GM18499 (cell line): Measurements from ENCODE around the gene RTL10.

Experiments
- ATAC-seq: cut with Tn5 transposase; IDR thresholded peaks from one replicate; pipeline ENCODE4 v1.9.1; 2021; ENCODE audit warnings: moderate number of reproducible peaks; ENCODE audit not compliant: insufficient read depth, unreplicated experiment

Gene RTL10, protein sequence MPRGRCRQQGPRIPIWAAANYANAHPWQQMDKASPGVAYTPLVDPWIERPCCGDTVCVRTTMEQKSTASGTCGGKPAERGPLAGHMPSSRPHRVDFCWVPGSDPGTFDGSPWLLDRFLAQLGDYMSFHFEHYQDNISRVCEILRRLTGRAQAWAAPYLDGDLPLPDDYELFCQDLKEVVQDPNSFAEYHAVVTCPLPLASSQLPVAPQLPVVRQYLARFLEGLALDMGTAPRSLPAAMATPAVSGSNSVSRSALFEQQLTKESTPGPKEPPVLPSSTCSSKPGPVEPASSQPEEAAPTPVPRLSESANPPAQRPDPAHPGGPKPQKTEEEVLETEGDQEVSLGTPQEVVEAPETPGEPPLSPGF

DNA sequence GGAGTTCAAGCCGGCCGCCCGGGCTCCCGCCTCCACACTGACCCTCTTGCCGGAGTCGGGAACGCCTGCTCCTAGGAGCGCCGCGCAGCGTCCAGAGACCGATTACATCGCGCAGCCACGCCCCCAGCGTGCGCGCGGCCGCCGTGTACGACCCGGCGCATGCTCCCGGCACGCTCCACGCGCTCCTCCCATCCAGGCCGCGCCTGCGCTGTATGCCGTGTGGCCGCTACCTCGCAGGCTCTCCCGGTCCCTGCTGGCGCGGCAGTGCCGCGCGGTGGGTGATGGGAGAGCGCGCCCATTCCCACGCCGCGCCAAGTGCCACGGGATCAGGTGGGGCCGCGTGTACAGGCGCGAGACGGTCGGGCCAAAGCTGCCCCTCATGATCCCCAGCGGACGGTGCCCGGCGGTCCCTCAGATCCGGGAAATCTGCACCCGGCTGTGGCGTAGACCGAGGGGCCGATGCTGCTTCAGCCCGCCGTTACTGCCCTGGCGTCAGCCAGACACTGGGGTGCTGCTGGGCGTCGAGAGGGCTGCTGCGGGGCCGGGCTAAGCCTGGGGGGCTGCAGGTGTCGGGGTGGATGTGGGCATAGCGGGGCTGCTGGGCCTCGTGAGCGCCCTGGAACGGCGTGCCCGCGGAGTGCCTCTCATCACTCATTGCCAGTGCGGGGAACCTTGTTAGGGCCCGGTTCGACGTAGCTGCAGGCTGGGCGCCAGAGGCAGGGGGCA is at the start of gene RTL10, which contains the start of gene GNB1L:
Gene RTL10, minus strand, starts transcription at position 97 of the 726 bp plus-strand sequence. CDS start 2,613 bp downstream, outside the sequence.
Gene GNB1L, minus strand, starts transcription at position 97 of the 726 bp plus-strand sequence. CDS start 33,519 bp downstream, outside the sequence.
- ATAC-seq = peak; percentile 52

DNA sequence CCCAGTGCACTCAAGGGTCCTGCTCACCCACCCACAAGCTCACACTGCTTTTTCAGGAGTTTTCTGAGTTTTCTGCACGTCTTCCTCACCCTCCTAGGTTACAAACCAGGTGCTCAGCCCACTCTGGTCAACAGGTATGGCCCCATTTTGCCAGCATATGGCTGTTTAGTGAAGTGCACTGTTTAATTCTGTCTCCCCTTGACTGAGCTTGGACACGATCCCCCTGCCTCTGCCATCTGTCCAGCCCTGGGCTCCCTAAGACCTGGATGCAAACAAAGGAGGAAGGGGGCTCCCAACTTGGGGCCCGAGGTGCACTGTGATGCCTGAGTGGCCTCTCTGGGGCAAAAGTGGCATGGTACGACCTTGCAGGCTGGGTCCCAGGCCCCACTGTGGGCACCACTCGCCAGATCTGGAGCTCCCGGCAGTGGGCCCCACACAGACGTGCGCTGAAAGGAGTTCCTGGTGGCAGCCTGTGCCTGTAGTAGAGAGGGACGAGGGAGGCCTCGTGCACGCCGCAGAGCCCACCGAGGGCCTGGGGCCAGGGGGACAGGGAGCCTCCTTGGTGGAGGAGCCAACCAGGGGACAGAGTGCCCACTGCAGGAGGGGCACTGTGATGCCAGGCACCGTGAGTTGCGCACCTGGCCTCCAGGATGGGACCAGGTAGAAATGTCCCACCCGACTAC is 49.6 kb upstream of the RTL10 start:
- ATAC-seq = no peak

DNA sequence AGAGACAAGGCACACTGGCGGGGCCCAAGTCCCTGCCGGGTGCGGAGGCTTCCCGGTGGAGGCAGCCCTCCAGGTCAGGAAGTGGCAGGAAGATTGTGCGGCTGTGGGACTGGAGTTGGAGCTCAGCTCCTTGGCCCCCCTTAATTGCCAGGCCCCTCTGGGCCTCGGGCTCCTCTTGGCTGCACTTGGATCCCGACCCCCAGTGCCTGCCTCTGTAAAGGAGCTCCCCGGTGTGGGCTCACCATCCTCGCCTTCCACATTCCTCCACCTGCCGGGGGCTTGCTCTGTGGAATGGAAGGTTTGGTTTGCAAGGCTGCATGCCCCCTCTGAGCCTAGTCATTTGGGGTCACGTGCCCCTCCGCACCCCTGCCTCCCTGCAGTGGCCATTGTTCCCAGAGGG is 48.8 kb upstream of the RTL10 start:
- no peak for ATAC-seq

DNA sequence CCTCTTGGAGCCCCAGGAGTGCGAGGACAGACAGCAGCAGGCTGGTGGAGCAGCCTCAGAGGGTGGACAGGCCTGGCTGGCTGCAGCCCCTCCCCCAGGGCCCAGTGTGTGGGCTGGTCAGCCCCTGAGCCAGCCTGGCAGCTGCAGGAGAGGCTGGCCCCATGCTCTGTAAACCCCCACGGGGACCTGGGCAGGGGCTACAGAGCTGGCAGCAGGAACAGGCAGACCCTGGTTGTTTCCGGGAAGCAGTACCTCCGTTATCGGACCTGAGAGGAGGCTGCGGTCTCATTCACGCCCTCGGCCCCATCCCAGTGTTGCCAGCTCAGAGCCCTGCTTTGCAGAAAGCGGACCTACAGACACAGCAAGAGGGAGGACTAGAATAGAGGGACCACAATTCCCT is 48.4 kb upstream of the RTL10 start:
- no peak for ATAC-seq

DNA sequence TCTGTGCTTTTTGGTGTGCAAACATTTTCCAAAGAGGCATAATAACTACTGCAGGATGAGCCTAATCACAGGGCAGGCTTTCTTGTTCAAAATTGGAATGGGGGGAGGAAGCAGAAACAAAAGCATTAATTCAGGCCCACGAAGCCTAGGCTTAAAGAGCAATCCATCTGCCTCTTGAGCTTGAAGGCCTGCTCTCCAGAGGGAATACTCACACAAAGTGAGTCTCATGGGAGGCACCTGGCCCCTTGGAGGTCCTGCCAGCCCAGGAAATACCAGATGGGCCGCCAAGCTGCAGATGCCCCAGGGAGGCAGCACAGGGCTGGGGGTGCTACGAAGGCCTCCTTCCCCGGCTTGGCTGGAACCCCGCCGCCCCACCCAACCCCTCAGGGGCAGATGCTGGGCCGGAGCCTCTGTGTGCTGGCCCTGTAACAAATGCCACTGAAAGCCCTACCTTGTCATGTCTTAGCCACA is 47.6 kb upstream of the RTL10 start:
- ATAC-seq = no peak

DNA sequence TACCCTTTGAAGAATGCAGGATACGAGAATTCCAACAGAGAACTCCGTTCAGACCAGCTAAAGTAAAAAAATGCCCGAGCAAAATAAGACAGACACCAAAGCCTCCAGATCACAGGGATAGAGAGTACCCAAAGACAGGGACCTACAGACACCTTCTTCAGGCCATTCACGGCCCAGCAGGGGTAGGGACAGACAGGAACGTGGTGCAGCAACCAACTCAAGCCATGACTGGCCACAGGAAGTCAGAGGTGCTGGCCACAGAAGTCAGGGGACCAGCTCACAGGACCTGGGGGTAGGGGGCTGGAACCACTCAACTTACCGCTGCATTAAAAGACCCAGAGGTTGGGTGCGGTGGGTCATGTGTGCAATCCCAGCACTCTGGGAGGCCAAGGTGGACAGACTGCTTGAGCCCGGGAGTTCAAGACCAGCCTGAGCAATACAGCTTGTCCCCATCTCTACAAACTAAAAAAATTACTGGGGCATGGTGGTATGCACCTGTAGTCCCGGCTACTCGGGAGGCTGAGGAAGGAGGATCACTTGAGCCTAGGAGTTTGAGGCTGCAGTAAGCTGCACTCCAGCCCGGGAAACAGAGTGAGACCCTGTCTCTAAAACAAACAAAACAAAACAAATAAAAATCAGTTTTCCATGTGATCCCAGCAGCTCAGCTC is 47.0 kb upstream of the RTL10 start:
- no peak for ATAC-seq

DNA sequence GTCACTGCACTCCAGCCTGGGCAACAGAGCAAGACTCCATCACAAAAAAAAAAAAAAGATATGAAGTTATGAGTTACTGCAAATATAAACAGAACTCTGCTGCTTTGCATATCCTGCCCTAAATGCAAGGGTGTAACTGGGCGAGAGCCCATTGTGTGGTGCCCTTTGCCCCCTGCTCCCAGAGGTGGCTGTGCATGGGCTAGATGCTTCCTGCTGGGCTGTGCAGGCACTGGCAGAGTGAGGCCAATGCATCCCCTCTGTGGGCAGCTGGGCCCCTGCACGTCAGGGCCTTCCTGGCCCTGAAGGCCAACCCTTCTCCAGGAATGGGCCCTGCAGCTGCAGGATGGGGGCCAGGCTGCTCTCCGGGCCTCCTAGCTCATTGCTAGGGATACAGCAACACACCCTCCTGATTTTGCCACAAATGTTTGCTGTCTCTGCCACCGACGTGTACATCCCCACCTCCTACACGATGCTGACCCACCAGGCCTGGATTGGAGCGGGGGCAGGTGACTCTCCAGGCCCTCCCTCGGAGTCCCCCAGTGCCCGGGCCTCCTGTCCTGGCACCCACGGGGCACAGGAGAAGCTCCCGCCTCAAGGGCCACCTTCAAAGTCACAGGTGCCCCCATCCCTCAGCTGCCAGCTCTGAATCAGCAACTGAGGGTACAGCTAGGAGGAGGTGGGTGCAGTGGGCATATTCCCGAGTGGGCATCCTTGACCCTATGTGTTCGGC is 46.2 kb upstream of the RTL10 start:
- ATAC-seq = no peak

DNA sequence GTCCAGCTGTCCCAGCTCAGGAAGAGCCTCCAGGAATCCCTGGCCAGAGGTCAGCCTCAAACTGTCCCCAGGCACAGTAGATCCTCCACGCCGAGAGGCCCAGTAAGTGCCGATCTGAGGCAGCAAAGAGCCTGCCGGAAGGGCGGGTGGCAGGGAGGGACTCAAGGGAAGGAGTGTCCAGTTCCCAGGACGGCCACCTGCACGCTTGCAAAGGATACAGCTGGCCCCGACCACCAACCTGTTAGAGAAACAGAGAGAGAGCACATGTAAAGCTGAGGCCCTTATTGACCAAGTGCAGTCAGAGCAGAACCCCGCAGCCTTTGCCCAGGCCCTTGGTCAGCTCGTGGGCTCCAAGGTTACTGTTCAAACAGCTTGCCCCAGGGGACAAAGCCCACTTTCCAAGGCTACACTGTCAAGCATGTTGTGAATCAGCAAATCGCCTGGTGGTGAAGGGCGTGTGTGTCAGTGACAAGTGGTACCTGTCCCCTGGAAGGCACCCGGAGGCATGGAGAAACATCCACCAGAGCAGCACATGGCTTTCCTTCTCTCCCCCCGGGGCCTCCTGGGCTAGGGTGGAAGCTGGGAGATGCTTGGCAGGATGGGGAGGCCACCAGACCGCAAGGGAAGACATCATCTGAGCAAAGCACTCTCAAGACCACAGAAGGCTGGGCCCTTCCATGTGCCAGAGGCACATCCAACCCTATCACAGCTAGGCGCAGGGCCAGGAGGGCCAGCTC is 44.3 kb upstream of the RTL10 start:
- ATAC-seq = no peak

DNA sequence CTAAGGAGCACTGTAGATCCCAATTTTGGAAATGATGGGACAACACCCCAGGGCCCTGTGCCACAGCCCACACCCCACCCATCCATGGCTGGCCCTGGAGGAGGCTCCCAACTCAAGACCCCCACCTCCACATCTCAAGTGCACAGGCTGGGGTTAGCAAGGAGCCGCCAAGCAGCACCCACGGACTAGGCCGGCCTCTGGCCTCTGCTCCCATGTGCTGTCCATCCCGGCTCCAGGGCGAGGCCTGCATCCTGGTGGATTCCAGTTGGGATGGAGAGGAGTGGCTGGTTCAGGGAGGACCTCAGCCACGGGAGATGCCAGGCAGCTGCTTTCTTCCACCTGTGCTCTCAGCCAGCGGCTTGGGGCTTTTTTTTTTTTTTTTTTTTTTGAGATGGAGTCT is 43.5 kb upstream of the RTL10 start:
- ATAC-seq = no peak

DNA sequence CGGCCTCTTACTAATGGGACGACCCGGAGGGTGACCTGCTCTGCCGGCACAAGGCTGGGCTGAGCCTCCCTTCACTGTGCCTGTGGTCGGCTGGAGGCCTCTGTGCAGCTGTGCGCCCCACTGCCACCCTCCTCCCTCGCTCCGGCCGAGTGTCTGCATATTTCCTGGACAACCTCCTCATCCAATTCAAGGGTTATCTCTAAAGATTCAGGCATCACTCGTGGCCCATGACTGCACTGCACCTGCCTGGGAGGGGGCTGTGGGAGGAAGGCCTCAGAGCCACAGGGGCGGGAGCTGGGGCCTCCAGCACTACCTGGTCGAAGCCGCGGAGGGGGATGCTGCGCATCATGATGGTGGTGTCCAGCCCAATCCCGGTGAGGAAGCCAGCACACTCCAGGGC is 43.1 kb upstream of the RTL10 start:
- no peak for ATAC-seq

DNA sequence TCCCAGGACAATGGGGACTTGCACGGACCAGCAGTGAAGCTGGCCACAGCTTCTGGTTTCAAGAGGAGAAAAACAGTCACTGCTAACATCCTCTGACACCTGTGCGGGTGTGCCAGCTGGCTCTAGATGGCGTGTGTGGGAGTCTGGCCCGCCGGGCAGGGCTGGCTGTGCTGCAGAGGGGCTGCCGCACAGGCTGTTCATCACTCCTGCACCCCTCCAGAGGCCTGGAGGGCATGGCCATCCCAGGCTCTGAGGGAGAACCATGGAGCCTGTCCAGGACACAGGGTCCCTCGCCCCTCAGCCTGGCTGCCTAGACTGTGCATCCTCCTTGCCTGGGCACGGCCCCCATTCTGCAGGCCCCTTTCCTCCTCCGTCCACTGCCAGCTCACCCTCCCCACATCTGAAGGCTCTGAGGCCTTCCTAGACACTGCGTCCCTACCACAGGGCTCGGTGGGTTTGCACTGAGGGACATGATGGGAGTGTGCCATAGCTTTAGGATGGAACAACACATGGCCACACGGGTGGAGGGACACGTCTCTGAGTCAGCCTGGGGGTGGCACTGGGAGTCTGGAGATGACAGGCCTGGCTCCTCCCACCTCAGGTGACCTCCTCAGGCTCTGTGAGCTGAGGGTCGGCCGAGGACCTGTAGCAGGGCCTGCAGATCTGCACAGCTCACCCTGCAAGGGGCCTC is 42.1 kb upstream of the RTL10 start:
- ATAC-seq = no peak

DNA sequence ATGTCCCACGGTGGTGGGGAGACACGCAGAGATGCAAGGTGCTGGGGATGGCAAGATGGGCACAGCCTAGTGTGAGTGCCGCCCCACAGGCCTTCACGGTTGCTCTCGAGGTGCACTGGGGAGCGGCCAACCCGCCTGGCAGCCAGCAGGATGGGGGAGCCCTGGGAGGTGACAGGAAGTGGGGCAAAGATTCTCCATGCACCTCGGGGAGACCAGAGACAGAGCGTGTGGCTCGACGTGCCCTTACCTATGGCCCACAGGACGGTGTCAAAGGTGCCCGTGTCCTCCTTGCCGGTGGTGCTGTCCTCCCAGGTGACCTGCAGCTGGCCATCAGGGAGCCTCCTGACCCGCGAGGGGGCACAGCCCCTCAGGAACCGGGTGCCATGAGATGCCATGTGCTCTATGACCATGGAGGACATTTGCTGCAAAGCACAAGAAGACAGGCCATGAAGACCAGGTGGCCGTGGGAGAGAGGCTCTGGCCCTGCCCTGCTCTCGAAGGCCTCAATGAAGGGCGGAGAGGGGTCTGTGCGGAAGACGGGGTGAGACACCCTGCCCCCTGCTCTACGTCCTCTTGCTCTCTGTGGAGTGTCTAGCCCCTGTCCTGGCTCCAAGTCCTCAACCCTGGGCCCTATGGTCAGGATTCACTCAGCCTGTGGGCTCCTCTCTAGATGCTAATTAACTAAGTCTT is 40.6 kb upstream of the RTL10 start:
- ATAC-seq = no peak

DNA sequence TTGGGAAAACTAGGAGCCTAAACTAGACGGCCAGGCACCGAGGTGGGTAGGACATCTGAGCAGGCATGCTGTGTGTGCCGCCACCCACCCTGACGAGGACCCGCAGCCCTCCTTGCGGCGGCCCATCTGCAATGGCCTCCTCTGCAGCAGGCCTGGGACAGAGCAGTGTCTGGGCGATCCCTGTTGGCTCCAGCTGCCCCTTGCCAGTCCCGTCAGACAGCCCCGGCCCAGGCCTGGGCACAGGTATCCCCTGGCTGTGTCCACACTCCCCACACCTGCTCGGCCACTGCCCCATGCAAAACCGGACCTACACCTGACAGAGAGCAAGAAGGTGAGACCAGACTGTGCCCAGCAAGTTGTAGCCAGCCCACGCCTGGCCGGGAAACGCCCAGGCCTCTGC is 38.7 kb upstream of the RTL10 start:
- no peak for ATAC-seq

DNA sequence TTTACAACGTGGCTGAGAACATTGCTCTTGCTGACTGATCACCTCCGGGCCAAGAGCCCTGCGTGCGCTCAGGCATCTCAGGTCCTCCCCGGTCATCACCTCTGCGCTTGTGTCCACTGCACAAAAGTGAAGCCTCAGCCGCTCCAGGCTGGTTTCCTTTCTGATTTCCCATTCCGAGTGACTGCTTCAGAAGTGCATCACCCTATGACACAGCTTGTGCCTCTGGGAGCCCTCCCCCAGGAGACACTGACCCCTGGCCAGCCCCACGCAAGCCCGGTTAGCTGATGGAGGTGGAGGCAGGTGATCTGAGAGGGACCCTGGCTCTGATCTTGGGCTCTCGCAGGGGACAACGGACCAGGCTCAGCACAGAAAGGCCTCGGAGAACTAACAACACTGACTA is 38.3 kb upstream of the RTL10 start:
- ATAC-seq = no peak

DNA sequence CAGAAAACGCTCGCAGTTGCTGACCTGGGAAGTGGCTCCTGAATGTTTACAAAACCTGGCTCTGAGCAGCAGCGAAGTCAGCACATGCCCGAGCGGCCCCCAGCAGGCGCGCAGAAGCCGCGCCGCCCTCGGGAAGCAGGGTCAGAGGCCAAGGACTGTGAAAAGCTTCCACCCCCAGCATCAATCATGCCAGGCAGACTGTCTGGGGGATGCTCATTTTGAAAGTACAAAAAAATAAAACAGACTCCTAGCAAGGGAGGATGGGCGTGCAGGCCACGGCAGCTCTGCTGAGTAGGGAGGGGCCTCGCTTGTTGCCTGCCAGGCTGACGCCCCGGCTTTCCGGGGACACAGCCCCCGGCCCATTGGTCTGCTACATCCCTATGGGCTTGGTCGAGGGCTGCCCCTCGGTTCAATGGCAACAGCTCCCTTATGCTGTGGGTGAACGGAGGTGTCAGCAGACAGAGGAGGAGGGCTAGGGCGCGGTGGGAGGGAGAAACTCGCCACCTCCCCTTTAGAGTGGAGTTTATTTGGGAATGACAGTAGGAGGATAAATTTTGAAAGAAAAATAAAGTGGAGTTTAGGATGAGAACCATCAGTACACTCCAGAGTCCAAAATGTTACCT is 37.7 kb upstream of the RTL10 start:
- ATAC-seq = no peak

DNA sequence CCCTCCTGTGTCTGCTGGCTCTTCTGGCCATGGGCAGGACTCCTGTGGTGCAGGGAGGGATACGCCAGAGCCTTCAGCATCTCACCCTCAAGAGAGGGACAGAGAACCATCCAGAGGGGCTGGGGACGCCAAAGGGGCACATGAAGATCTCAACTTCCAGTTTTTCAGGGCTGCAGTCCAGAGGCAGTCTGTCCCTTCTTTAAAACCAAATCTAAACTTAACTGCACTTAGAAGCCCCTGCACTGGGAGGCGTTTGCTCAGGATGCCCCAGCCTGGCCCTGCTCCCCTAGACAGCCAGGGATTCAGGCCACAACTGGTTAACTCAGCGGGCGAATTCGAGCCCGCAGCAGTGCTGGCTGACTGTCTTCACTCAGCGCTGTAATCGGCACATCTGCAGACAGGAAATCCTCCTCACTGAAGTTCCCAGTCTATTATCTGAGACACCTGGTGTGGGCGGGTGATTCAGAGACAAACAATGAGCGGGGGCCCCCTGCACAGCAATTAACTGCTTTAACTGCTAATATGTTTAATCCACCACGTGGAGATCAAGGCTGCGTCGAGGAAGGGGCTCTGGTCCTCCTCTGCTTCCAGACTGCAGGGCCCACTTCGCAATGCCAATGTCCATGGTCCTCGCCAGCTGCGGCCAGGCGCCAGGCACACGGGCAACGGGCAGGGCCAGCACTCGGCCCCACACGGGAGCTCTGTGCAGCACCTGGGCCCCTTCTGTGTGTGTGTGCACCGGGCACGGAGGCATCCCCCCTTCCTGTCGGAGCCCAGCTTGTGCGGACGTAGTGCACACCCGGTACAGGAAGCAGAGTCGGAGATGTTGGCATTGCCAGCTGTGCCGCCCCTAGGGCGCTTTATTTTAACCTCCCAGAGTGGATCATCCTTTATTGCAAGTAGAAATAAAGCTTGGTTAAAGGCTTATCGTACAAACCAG is 36.9 kb upstream of the RTL10 start:
- ATAC-seq = no peak
